HL-60 (cell line): ENCODE data around the gene SNAI1.

Experiments used
- DNase-seq, 2 experiments: peaks; one replicate each; pipeline ENCODE4 v3.0.0-alpha.2; 2010 to 2020; ENCODE audit warnings: low read depth in 1 of 2, low spot score in 1 of 2
- H3K27ac ChIP-seq: fragments of 250-450 bp; sonication (Bioruptor Pico); replicated peaks from 2 replicates; pipeline ENCODE4 v1.5.1; 2020; ENCODE audit warnings: mild to moderate bottlenecking, moderate library complexity
- H3K27me3 ChIP-seq: fragments of 250-450 bp; sonication (Bioruptor Pico); 2 replicates; pipeline ENCODE4 v1.5.1; 2021; ENCODE audit warnings: mild to moderate bottlenecking, moderate library complexity; ENCODE audit not compliant: insufficient read depth, poor library complexity, severe bottlenecking
- H3K4me3 ChIP-seq: replicated peaks from 2 replicates; pipeline ENCODE4 v1.5.1; 2011; ENCODE audit warnings: mild to moderate bottlenecking, control low read depth, low read length; ENCODE audit not compliant: insufficient read depth
- GABPA ChIP-seq: IDR thresholded peaks from 2 replicates; pipeline ENCODE4 v1.6.1; 2012; ENCODE audit warnings: low read depth
- POLR2AphosphoS5 ChIP-seq: IDR thresholded peaks from 2 replicates; pipeline ENCODE4 v1.6.1; 2012; ENCODE audit warnings: low read depth
- SPI1 ChIP-seq: IDR thresholded peaks from 2 replicates; pipeline ENCODE4 v1.6.1; 2012; ENCODE audit warnings: low read depth, mild to moderate bottlenecking, borderline replicate concordance
- TF ChIP-seq, protein P1 (sequence below): IDR thresholded peaks from 2 replicates; pipeline ENCODE4 v1.6.1; 2012; ENCODE audit warnings: low read depth; ENCODE audit not compliant: insufficient replicate concordance
- TF ChIP-seq, protein P2 (sequence below): IDR thresholded peaks from one replicate; pipeline ENCODE4 v1.5.1; 2011; ENCODE audit warnings: low read length, control low read depth, inconsistent platforms; ENCODE audit not compliant: insufficient read depth

Gene SNAI1

DNA sequence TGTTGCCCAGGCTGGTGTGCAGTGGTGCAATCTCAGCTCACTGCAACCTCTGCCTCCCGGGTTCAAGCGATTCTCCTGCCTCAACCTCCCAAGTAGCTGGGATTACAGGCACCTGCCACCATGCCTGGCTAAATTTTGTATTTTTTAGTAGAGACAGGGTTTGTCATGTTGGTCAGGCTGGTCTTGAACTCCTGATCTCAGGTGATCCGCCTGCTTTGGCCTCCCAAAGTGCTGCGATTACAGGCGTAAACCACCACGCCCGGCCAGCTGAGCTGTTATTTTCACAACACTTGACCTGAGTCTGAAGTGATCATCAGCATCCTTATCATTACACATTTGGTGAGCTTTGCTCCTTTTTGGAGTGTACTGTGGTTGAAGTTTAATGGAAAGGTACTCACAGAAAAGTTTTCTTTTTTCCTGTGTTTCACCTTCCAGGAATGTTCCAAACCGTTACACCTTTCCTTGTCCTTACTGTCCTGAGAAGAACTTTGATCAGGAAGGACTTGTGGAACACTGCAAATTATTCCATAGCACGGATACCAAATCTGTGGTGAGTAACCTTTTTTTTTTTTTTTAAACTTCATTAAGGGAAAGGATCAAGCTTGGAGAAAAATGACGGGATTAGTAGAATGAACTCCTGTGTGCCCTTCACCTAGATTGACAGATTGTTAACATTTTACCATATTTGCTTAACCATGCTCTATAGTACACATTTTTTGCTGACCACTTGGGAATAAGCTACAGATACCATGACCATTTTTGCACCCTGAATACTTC is 36.9 kb upstream of the SNAI1 start:
- no peak for DNase-seq
- H3K27ac ChIP-seq = no peak overlapping the region
- H3K27me3 ChIP-seq = no peaks in the 10 kb centered on the region
- TF ChIP-seq SPI1 (no peak), POLR2AphosphoS5 (no peak), GABPA (no peak)
- TF ChIP-seq, protein P1, sequence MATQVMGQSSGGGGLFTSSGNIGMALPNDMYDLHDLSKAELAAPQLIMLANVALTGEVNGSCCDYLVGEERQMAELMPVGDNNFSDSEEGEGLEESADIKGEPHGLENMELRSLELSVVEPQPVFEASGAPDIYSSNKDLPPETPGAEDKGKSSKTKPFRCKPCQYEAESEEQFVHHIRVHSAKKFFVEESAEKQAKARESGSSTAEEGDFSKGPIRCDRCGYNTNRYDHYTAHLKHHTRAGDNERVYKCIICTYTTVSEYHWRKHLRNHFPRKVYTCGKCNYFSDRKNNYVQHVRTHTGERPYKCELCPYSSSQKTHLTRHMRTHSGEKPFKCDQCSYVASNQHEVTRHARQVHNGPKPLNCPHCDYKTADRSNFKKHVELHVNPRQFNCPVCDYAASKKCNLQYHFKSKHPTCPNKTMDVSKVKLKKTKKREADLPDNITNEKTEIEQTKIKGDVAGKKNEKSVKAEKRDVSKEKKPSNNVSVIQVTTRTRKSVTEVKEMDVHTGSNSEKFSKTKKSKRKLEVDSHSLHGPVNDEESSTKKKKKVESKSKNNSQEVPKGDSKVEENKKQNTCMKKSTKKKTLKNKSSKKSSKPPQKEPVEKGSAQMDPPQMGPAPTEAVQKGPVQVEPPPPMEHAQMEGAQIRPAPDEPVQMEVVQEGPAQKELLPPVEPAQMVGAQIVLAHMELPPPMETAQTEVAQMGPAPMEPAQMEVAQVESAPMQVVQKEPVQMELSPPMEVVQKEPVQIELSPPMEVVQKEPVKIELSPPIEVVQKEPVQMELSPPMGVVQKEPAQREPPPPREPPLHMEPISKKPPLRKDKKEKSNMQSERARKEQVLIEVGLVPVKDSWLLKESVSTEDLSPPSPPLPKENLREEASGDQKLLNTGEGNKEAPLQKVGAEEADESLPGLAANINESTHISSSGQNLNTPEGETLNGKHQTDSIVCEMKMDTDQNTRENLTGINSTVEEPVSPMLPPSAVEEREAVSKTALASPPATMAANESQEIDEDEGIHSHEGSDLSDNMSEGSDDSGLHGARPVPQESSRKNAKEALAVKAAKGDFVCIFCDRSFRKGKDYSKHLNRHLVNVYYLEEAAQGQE = no peak
- TF ChIP-seq, protein P2, sequence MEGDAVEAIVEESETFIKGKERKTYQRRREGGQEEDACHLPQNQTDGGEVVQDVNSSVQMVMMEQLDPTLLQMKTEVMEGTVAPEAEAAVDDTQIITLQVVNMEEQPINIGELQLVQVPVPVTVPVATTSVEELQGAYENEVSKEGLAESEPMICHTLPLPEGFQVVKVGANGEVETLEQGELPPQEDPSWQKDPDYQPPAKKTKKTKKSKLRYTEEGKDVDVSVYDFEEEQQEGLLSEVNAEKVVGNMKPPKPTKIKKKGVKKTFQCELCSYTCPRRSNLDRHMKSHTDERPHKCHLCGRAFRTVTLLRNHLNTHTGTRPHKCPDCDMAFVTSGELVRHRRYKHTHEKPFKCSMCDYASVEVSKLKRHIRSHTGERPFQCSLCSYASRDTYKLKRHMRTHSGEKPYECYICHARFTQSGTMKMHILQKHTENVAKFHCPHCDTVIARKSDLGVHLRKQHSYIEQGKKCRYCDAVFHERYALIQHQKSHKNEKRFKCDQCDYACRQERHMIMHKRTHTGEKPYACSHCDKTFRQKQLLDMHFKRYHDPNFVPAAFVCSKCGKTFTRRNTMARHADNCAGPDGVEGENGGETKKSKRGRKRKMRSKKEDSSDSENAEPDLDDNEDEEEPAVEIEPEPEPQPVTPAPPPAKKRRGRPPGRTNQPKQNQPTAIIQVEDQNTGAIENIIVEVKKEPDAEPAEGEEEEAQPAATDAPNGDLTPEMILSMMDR = no peak
- H3K4me3 ChIP-seq = no peak overlapping the region

DNA sequence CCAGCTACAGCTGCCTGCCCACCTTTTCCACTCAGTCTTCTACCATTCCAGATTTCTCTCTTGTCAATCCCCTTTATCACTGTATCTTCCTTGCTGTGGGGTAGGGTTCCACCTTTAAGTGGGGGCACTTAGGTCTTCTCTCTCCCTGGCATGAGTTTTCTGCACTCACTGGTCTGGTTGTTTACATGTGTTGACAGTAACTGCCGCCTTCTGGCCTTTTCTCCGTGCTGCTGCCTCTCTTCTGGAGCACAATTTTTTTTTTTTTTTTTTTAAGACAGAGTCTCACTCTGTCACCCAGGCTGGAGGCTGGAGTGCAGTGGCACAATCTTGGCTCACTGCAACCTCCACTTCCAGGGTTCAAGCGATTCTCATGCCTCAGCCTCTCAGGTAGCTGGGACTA is 34.6 kb upstream of the SNAI1 start:
- H3K27ac ChIP-seq = no peak overlapping the region

DNA sequence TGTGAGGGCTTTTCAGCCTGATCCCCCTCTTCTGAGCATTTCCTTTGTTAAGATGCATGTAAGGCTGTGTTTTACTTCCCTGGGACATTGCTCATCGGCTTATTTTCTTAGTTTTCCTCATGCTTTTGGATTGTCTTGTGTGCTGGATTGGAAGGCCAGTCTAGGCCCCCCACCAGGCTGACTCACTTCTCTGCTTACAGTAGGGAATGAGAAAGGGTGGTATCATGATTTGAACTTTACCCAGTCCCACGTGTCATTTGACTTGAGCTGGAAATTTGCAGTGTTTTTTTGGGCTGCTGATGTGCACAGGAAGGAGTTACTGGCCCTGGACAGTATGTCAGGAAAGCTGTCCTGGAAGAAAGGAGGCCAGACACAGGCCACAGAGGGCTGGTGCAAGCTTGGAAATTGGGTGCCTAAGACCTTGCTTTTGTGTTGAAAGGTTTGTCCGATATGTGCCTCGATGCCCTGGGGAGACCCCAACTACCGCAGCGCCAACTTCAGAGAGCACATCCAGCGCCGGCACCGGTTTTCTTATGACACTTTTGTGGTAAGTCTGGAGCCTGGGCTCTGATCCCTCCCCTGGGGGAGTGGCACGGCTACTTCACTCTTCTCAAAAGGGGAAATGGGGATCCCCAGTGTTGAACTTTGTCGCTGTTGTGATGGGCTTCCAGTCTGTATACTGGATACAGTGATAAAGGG is 33.8 kb upstream of the SNAI1 start:
- DNase-seq = peak in 1 of 2 experiments; percentile 47
- TF ChIP-seq SPI1 (peak; percentile 81), POLR2AphosphoS5 (no peak)
- TF ChIP-seq, protein P2 = no peak
- Histone ChIP-seq H3K4me3 (no peak overlapping the region), H3K27me3 (no peaks in the 10 kb centered on the region), H3K27ac (no peak overlapping the region)

More for the DNA sequence above, 34.6 kb upstream of the SNAI1 start:
- TF ChIP-seq POLR2AphosphoS5 (no peak), GABPA (no peak), SPI1 (no peak)
- TF ChIP-seq, protein P1 = no peak
- TF ChIP-seq, protein P2 = no peak
- H3K27me3 ChIP-seq = no peaks in the 10 kb centered on the region
- no peak overlapping the region for H3K4me3 ChIP-seq
- no peak for DNase-seq
